SK-N-DZ (cell line): ENCODE data around the gene STX19. TPM values are rescaled to one million over a fixed set of nuclear protein-coding genes. Genes with fewer than 3 reads are reported as not detected.
"Not testable (repeated sequence)": the region's sequence is repeated elsewhere in the genome, so short reads cannot be mapped to it uniquely, and the experiment has no call there.

Experiments used
- DNase-seq: peaks from one replicate; pipeline ENCODE4 v3.0.0-alpha.2; 2015; ENCODE audit warnings: low spot score
- polyA plus RNA-seq, 2 experiments: library from polyadenylated mRNA; depleted of rRNA; stranded (reverse); fragments of >200 nt; gene quantifications; 2 replicates each; pipeline ENCODE4 v1.2.3, GENCODE V29; 2014

The STX19 gene, protein sequence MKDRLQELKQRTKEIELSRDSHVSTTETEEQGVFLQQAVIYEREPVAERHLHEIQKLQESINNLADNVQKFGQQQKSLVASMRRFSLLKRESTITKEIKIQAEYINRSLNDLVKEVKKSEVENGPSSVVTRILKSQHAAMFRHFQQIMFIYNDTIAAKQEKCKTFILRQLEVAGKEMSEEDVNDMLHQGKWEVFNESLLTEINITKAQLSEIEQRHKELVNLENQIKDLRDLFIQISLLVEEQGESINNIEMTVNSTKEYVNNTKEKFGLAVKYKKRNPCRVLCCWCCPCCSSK
- polyA plus RNA-seq (2014; cell fraction: cytosol; rRNA removed) = not detected in 2 replicates
- 0.25 TPM in 1 of 2 replicates, not detected in the other for polyA plus RNA-seq (2014; cell fraction: nucleus; rRNA removed)

DNA sequence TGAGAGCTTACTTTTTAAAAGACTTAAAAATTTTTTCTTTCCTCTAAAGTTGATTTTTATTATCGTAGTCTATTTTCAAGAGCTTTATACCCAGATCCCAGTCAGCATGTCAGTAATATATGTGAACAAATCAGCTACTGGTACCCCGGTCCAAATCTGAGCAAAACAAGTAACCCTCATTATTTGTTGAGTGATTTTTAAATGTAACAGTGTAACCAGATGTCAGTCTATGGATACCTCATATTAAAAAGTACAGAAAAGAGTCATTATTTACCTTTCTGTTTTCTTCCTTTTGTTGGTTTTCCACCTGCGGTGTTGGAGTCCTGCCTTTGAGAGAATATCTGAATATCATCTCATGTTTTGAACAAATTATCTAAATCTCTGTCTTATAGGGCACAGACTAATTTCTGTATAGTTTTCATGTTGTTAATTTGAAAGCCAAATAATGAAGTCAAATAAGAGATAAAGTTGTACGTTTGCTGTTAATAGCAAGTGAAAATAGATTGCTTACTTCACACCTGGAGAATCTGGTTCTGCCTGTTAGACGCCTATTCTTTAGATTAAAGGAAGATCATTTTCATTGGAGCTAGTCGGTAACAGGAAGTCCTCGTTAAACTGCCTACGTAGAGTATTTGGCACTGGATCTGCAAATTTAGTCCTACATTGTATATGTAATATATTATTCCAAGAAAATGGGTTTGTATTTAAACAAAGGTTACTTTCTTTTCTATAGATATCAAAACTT lies at the start of gene STX19:
STX19 (minus strand) TSS at position 505 of the 745 bp plus-strand sequence. CDS start 13,328 bp downstream, outside the sequence.
- no peak for DNase-seq

DNA sequence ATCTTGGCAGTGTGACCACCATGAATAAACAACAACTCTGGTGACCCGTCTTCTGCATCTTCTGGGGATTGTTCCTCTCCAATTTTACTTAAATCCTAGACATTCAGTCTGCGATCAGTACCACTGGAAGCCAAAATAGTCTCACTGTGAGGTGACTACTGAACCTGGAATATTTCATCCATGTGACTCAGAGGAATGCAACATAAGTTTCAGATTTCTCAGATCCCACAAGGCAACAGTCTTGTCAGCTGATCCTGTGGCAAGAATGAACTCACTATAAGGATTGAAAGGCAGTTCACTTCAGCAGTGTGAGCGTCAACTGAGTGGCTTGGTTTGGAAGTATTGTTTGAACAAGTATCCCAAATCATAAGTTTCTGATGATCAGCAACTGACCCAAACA lies 47.7 kb upstream of the STX19 start:
- DNase-seq = no peak

DNA sequence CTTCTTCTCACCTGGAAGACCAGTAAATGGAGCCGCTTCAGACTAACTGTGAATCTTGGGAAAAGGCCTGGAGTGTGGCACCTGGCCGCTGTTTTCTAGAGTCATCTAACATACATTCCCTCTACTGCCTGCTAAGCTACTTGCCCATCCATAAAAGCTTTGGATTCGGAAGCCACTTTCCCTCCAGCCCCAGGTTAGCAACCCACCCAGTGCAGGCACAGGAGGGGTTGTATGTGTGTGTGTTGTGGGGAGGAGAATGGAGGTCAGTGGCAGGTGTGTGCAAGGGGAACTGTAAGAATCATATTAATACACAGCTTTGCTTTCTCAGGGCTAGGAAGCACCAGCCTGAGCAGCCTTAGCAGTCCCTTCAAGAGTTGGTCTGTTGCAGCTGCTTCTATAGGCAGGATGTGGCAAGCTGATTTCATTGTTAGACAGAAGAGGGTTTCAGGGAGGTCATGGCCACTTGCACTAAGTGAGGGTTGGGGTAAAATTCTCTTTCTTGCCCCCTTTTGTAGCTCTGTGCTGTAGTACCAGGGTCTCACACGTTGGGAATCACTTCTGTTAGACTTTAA lies 43.4 kb upstream of the STX19 start:
- DNase-seq = no peak

DNA sequence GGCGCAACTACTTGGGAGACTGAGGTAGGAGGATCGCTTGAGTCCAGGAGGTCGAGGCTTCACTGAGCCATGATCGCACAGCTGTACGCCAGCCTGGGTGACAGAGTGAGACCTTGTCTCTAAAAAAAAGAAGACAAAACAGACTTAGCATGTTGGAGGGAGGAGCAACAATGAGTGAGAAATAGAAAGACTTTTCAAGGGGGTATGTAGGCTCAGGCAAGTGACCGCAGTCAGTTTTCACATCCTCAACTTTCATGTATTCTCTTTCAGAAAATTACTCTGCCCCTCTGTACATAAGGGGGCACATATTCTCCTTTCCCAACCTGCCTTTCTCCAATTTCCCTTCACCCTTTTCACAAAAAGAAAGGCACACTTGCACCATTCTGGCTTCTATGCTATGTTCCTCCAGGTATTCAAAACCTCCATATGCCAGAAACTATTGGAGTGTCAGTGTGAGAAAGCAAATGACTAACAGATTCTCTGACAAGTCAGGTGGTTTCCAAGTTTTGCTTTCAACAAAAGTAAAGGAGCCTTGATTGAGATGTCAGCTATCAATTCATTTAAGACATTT lies 42.0 kb upstream of the STX19 start:
- DNase-seq = no peak

DNA sequence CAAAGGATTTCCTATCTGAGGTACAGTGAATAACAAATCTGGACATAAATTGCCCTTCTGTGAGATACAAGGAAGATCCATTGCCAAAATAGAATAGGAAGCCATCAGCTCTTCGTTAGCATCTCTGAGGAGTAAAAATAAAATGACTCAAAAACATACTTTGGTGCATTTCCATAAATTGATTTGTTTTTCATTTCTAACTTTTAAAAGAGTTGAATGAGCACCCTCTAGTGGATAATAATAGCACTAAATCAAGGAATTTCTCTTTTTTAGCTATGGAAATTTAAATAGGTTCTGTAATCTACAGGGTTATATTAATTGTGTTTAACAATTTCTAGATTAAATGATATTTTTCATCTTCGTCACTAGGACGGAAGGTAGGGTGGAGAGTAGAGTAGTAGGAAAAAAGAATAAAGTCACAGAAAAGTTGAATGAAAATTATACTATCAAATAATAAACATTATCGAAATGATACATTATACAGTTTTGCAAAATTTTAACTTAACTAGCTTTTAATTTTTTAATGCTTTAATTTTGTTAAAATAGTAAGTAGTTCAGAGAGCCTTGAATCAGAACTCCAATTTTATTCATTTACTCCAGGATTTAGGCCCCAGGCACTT lies 40.9 kb upstream of the STX19 start:
- no peak for DNase-seq

DNA sequence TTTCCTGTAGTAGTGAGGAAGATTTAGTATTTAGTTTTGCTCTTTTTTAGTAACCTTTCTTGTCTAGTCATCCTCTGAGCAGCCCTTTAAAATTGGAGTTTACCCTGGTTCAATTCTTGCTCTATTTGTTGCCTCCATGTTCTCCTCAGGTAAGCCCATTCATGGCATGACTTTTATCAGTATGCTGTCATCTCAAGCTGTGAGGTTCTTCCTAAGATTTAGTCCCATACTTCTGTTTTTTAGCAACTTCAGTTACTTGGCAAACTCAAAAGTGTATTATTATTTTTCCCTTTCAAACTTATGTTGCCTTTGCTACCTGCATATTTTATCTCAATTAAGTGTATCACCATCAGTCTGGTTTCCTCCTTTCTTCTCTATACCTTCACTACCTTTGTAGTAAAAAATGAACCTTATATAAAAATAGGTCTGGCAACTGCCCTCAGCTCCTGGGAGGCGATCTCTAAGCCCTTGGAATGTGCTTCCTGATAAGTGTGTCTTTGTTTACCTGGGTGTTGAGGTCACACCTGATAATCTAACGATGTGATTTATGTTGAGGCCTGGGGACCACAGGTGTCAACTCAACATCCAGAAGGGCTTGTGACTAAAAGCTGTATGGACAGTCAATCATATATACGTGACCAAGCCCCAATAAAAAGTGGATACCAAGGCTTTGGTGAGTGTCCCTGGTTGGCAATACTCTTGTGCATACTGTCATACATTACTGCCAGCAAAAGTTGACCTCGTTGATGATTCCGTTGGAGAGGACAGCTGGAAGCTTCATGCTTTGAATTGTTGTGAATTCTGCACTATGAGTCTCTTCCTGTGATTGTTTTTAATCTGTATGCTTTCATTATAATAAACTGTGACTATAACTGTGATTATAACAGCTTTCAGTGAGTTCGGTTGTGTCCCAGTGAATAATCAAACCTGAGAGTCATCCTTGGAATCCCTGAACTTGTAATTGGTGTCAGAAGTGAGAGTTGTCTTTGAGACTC lies 38.4 kb upstream of the STX19 start:
- DNase-seq = no peak

DNA sequence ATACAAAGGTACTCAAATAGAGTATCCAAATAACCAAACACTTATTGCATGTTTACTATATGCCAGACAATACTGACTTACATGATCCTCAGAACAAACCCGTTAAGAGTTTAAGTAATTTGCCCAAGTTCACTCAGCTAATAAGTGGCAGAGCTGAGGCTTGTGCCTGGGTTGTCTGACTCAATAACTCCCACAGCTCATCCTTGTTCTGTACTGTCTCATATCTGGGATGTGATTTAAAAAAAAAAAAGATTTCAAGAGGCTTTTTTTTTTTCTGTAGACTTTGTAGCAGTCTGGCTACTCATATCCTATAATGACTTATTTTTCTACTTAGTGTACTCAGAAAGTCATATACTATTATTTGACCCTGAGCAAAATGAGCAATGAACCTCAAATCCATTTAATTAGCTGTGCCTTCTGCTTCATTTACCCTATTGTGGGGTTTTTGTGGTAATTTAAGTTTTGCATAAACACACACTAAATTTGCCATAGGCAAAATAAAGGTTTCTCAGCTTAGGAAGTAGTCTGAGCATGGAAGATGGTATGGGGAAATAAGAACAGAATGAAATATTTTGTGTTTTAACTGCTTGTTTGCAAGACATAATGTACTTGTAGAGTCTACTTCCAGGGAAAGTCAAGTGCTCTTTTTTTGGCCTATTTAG lies 37.6 kb upstream of the STX19 start:
- DNase-seq = no peak

DNA sequence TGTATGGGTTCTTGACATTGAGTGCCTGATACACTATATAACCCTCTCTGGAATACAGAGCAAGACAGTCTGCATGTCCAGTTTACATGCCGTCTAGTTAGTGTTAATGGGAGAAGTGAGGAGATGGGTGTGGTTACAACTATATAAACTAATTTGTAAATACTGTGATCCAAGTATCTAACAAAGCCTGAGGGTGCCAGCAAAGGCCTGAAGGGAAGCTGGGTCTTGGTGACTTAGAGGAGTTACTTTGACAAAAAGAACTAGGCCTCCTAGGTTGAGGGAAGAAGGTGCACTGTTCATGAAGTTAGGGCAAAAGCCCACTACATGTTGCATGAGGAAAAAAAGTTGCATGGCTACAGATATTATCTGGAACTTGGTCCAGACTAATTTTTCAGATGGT lies 36.7 kb upstream of the STX19 start:
- no peak for DNase-seq

DNA sequence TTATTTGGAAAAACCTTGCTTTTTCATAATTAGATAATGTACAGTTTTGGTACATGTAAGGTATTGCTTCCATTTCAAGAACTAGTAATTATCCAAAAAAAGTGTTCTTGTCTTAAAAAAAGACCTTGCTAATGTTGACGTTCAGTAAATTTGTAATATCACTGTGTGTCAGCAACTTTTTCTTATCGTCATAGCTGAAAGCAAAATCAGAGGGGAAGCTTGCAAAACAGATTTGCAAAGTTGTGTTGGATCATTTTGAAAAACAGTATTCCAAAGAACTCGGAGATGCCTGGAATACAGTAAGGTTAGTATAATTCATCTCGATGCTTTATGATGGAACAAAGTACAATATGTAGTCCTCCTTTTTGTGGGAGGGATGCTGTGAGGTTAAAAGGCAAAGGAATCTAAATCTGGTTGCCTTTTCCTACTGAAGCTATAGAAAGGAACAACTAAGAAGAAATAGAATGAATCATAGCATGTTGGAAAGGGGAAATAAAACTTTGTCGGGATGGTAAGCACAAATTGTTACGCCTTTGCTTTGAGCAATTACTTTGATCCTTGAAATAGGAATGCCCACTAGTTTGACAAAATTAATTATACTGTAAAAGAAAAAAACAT lies 36.0 kb upstream of the STX19 start:
- DNase-seq = no peak

DNA sequence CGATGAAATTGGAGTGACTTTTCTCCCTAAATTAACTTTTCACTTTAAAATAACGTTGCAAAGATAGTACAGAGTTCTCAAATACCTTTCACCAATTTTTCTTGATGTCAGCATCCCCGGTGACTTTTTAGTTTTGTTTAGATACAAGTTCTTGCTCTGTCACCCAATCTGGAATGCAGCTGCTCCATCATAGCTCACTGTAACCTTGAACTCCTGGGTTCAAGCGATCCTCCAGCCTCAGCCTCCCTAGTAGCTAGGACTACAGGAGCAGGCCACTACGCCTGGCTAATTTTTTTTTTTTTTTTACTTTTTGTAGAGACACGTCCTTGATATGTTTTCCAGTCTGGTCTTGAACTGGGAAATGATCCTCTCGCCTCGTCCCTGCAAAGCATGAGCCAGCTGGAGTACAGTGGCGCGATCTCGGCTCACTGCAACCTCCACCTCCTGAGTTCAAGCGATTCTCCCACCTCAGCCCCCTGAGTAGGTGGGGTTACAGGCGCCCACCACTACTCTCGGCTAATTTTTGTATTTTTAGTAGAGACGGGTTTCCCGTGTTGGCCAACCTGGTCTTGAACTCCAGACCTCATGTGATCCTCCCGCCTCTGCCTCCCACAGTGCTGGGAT lies 35.2 kb upstream of the STX19 start:
- peak; percentile 12 for DNase-seq

DNA sequence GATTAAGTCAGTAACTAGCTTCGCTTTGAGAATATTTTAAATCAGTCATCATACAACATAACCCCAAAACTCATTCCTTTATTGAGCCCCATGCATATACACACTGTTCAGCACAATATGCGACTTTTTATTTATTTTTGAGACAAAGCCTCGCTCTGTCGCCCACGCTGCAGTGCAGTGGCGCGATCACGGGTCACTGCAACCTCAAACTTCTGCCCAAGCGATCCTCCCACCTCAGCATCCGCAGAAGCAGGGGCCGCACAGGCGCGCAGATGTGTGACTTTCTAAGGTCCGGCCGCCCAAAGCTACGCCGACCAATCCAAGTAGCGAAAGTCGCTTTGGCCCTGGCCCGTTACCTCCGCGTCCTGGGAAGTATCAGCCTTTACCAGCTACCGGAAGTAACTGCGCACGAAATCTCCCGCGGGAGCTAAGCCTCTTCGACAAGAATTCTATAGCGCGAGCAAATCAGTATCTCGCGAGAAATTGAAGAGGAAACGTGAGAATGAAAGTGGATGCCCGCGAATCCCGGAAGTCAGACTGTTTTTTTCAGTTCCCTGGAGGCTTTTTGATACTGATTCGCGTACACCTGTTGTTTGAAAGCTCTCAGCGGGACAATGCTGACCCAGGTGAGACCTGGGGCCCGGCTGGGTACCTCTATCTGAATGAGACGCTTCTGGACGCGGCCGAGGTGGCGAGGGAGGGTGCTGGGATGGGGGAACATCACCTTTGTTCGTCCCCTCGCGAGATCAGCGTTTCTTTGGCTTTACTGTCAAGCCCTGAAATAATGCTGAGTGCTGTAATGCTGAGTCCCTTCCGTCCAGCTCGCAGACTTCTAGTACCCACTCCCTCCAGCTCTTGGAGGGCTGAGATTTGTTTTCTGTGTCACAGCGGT lies 34.4 kb upstream of the STX19 start, which contains the start of the genes DHFR2 and NSUN3:
DHFR2 (minus strand) TSS at position 404 of the 892 bp plus-strand sequence. CDS start 1,405 bp downstream, outside the sequence.
NSUN3 (plus strand) TSS at position 549 of the 892 bp plus-strand sequence; CDS start at position 615, 66 bp downstream.
- DNase-seq = peak; percentile 99

DNA sequence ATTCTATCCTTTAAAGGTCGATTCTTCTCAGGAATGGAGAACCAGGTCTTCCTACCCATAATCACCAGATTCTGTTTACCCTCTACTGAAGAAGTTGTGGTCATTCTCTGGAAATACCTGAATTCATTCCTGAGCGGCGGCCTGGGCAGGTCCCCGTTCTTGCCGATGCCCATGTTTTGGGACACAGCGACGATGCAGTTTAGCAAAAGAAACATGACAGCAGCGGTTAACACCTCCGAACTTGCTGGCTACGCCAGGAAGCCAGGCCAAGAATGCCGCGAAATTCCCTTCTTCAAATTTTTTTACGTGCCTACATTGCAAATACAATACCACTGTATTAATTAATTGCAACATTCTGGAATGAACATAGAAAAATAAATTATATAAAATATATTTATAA lies 32.9 kb upstream of the STX19 start:
- no peak for DNase-seq

DNA sequence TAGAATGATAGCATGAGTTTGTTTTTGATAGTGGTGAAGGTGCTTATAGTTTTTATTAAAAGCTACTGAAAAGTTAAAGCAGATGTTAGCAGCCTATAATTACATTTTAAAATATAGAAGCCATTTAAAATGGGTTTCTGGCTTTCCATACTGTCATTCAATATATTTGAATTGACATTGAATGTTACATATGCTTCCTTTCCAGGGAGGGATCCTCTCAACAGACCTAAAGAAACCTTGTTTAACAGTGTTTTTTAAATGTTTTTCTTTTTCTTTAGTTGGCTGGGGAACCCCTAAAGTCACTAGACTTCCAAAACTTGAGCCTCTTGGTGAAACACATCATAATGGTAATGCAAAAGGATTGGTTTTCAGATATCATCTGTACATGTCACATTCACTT lies 22.1 kb upstream of the STX19 start:
- DNase-seq = peak; percentile 83

DNA sequence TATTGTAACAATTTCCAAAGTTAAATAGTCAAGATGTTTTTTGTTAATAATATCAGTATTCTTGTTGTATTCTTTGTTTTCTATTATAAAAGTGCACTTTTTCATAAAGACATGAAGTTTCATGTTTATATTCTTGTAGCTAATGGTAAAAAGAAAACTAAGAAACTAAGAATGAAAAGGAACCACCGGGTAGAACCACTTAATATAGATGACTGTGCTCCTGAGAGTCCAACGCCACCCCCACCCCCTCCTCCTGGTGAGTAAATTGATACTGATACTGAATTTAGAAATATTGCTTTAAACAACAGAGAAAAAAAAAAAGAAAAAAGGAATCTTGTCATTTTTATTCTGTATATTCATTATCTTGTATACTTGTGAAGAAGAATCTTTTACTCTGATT lies 20.9 kb upstream of the STX19 start:
- DNase-seq = no peak

DNA sequence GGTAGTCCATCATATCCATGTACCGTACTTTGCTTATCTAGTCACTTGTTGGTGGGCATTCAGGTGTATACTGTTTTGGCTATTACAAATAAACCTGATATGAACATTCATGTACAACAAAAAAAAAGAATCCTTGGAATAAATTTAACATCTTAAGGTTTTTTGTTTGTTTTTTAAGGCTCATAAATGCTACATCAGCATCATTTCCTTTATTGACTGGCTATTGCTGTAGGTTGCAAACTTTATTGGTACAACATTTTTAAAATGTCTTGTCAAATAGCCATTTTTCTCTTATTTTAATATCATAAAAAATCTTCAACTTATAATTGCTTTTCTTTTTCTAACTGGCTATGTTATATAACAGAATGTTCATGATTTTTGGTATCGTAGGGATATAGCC lies 18.1 kb upstream of the STX19 start:
- no peak for DNase-seq

DNA sequence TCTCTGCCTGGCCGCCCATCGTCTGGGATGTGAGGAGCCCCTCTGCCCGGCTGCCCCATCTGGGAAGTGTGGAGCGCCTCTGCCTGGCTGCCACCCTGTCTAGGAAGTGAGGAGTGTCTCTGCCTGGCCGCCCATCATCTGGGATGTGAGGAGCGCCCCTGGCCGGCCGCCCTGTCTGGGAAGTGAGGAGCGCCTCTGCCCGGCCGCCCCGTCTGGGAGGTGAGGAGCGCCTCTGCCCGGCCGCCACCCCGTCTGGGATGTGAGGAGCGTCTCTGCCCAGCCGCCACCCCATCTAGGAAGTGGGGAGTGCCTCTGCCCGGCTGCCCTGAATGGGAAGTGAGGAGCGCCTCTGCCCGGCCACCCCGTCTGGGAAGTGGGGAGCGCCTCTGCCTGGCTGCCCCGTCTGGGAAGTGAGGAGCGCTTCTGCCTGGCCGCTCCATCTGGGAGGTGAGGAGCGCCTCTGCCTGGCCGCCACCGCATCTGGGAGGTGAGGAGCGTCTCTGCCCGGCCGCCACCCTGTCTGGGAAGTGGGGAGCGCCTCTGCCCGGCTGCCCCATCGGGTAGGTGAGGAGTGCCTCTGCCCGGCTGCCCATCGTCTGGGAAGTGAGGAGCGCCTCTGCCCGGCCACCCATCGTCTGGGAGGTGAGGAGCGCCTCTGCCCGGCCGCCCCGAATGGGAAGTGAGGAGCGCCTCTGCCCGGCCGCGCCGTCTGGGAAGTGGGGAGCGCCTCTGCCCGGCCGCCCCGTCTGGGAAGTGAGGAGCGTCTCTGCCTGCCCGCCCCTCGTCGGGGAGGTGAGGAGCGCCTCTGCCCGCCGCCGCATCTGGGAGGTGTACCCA lies 15.9 kb upstream of the STX19 start:
- not testable (repeated sequence) for DNase-seq

DNA sequence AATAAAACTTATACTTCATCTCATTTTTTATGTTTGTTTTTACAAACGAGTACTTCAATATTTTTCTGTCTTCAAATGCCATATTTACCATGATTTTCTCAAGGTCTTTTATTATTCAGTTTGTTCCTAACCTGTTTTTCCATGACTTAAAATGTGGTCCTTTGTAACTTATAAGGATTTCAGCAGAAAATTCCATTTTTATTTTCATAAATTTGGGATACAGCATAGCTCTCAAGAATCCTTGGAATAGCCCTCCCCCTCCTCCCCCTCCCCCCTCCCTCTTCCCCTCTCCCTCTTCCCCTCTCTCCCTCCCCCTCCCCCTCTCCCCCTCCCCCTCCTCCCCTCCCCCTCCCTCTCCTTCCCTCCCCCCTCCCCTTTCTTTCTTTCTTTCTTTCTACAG lies 14.9 kb upstream of the STX19 start:
- no peak for DNase-seq
